ENCODE data around the gene P2RX1.

P2RX1 gene

GRCh38 chr17:3915995-3916696 lies at the start of gene P2RX1:
P2RX1 (minus strand) TSS chr17:3916465; CDS start chr17:3916225, 240 bp downstream.
- Histone ChIP-seq H3K36me3 (ENCODE audit: control insufficient read depth, insufficient read depth, low read length, severe bottlenecking) (no peaks in the 10 kb centered on the region), H3K9ac (ENCODE audit: low read length) (no peak within 1 kb of the TSS), H3K27me3 (replicated peaks; ENCODE audit: control insufficient read depth, insufficient read depth, low read length) (peaks cover 9% of the 10 kb centered on the region), H3K4me3 (ENCODE audit: low read length) (no peak within 1 kb of the TSS), H3K9me3 (ENCODE audit: control insufficient read depth, low read length) (no peaks in the 10 kb centered on the region), H3K4me1 (ENCODE audit: control insufficient read depth, insufficient read depth, low read length) (no peaks in the 10 kb centered on the region)
- DNase-seq (ENCODE audit: low read depth): no peak

- Histone ChIP-seq H3K27me3 (replicated peaks; ENCODE audit: control insufficient read depth, insufficient read depth, low read length) (peaks cover 44% of the 10 kb centered on the region), H3K4me1 (ENCODE audit: control insufficient read depth, insufficient read depth, low read length) (peaks cover 4% of the 10 kb centered on the region), H3K36me3 (ENCODE audit: control insufficient read depth, insufficient read depth, low read length, severe bottlenecking) (no peaks in the 10 kb centered on the region), H3K9me3 (ENCODE audit: control insufficient read depth, low read length) (no peaks in the 10 kb centered on the region), H3K4me3 (ENCODE audit: low read length) (no peak overlapping the region), H3K9ac (ENCODE audit: low read length) (no peak overlapping the region)
- peak; percentile 34 for DNase-seq (ENCODE audit: low read depth)
Measured at GRCh38 chr17:3965118-3965800, 49.0 kb upstream of the P2RX1 start.

GRCh38 chr17:3964203-3965117 lies 48.2 kb upstream of the P2RX1 start, which contains the start of gene ATP2A3:
ATP2A3 (minus strand) TSS chr17:3964437; CDS start chr17:3964291, 146 bp downstream.
- DNase-seq (ENCODE audit: low read depth): peak; percentile 43
- Histone ChIP-seq H3K9ac (ENCODE audit: low read length) (no peak within 1 kb of the TSS), H3K36me3 (ENCODE audit: control insufficient read depth, insufficient read depth, low read length, severe bottlenecking) (no peaks in the 10 kb centered on the region), H3K4me3 (ENCODE audit: low read length) (peak within 1 kb of the TSS; percentile 68), H3K27me3 (replicated peaks; ENCODE audit: control insufficient read depth, insufficient read depth, low read length) (peaks cover 42% of the 10 kb centered on the region), H3K4me1 (ENCODE audit: control insufficient read depth, insufficient read depth, low read length) (peaks cover 4% of the 10 kb centered on the region), H3K9me3 (ENCODE audit: control insufficient read depth, low read length) (no peaks in the 10 kb centered on the region)

- peaks cover 42% of the 10 kb centered on the region for H3K27me3 ChIP-seq (replicated peaks; ENCODE audit: control insufficient read depth, insufficient read depth, low read length)
Measured at GRCh38 chr17:3963237-3964201, 47.3 kb upstream of the P2RX1 start.

GRCh38 chr17:3962965-3963236 lies 46.6 kb upstream of the P2RX1 start:
- no peaks in the 10 kb centered on the region for H3K36me3 ChIP-seq (ENCODE audit: control insufficient read depth, insufficient read depth, low read length, severe bottlenecking)
- DNase-seq (ENCODE audit: low read depth): no peak
- H3K9me3 ChIP-seq (ENCODE audit: control insufficient read depth, low read length): no peaks in the 10 kb centered on the region
- H3K4me3 ChIP-seq (ENCODE audit: low read length): no peak overlapping the region
- peaks cover 4% of the 10 kb centered on the region for H3K4me1 ChIP-seq (ENCODE audit: control insufficient read depth, insufficient read depth, low read length)
- peaks cover 38% of the 10 kb centered on the region for H3K27me3 ChIP-seq (replicated peaks; ENCODE audit: control insufficient read depth, insufficient read depth, low read length)
- H3K9ac ChIP-seq (ENCODE audit: low read length): no peak overlapping the region

More at GRCh38 chr17:3963237-3964201, 47.3 kb upstream of the P2RX1 start:
- Histone ChIP-seq H3K36me3 (ENCODE audit: control insufficient read depth, insufficient read depth, low read length, severe bottlenecking) (no peaks in the 10 kb centered on the region), H3K4me1 (ENCODE audit: control insufficient read depth, insufficient read depth, low read length) (peaks cover 4% of the 10 kb centered on the region), H3K4me3 (ENCODE audit: low read length) (no peak overlapping the region), H3K9ac (ENCODE audit: low read length) (no peak overlapping the region), H3K9me3 (ENCODE audit: control insufficient read depth, low read length) (no peaks in the 10 kb centered on the region)
- DNase-seq (ENCODE audit: low read depth): no peak

GRCh38 chr17:3962217-3962964 lies 46.1 kb upstream of the P2RX1 start:
- peaks cover 33% of the 10 kb centered on the region for H3K27me3 ChIP-seq (replicated peaks; ENCODE audit: control insufficient read depth, insufficient read depth, low read length)
- H3K4me3 ChIP-seq (ENCODE audit: low read length): no peak overlapping the region
- DNase-seq (ENCODE audit: low read depth): no peak
- H3K9me3 ChIP-seq (ENCODE audit: control insufficient read depth, low read length): no peaks in the 10 kb centered on the region
- peaks cover 4% of the 10 kb centered on the region for H3K4me1 ChIP-seq (ENCODE audit: control insufficient read depth, insufficient read depth, low read length)
- H3K9ac ChIP-seq (ENCODE audit: low read length): no peak overlapping the region
- H3K36me3 ChIP-seq (ENCODE audit: control insufficient read depth, insufficient read depth, low read length, severe bottlenecking): no peaks in the 10 kb centered on the region

GRCh38 chr17:3961564-3962047 lies 45.3 kb upstream of the P2RX1 start:
- no peak overlapping the region for H3K9ac ChIP-seq (ENCODE audit: low read length)
- peaks cover 31% of the 10 kb centered on the region for H3K27me3 ChIP-seq (replicated peaks; ENCODE audit: control insufficient read depth, insufficient read depth, low read length)
- DNase-seq (ENCODE audit: low read depth): no peak
- H3K4me1 ChIP-seq (ENCODE audit: control insufficient read depth, insufficient read depth, low read length): peaks cover 4% of the 10 kb centered on the region
- H3K9me3 ChIP-seq (ENCODE audit: control insufficient read depth, low read length): no peaks in the 10 kb centered on the region
- H3K36me3 ChIP-seq (ENCODE audit: control insufficient read depth, insufficient read depth, low read length, severe bottlenecking): no peaks in the 10 kb centered on the region
- H3K4me3 ChIP-seq (ENCODE audit: low read length): no peak overlapping the region

- H3K9me3 ChIP-seq (ENCODE audit: control insufficient read depth, low read length): no peaks in the 10 kb centered on the region
- DNase-seq (ENCODE audit: low read depth): no peak
- peaks cover 28% of the 10 kb centered on the region for H3K27me3 ChIP-seq (replicated peaks; ENCODE audit: control insufficient read depth, insufficient read depth, low read length)
- H3K4me3 ChIP-seq (ENCODE audit: low read length): no peak overlapping the region
- no peaks in the 10 kb centered on the region for H3K36me3 ChIP-seq (ENCODE audit: control insufficient read depth, insufficient read depth, low read length, severe bottlenecking)
- no peak overlapping the region for H3K9ac ChIP-seq (ENCODE audit: low read length)
- peaks cover 4% of the 10 kb centered on the region for H3K4me1 ChIP-seq (ENCODE audit: control insufficient read depth, insufficient read depth, low read length)
Measured at GRCh38 chr17:3960764-3961163, 44.5 kb upstream of the P2RX1 start.

GRCh38 chr17:3959921-3960601 lies 43.8 kb upstream of the P2RX1 start:
- Histone ChIP-seq H3K9ac (ENCODE audit: low read length) (no peak overlapping the region), H3K4me3 (ENCODE audit: low read length) (no peak overlapping the region), H3K4me1 (ENCODE audit: control insufficient read depth, insufficient read depth, low read length) (peaks cover 4% of the 10 kb centered on the region), H3K9me3 (ENCODE audit: control insufficient read depth, low read length) (no peaks in the 10 kb centered on the region), H3K27me3 (replicated peaks; ENCODE audit: control insufficient read depth, insufficient read depth, low read length) (peaks cover 23% of the 10 kb centered on the region), H3K36me3 (ENCODE audit: control insufficient read depth, insufficient read depth, low read length, severe bottlenecking) (no peaks in the 10 kb centered on the region)
- DNase-seq (ENCODE audit: low read depth): no peak
